ENCODE measurements around the gene TIGD1.
A peak's percentile ranks its signal among the peaks of the same experiment; 100 is the strongest.

Gene TIGD1

DNA sequence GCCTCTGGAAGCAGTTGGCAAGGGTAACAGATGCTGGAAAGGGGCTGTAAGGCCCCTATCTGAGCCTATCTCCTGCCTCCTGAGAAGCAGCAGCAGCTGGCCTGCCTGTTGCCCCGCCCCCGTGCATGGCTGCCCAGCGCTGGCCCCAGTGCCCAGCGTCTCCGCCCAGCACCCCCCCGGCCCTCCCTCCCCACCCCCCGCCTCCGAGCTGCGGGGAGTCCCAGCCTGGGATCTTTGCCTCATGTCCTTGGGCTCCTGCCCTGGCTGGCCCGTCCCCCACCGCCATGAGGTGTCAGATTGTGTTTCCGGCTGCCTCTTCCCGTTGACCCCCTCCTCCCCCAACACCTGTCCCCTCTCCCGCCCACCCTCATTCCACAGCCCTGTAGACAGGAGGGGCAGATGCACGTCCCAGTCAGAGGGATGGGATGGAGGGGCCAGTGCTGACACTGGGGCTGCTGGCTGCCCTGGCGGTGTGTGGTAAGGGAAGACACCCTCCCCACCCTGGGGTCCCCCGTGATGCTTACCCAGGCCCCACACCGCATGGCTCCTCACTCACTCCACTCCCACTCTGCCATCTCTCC lies 24.5 kb downstream of the TIGD1 start, which contains the start of gene CHRND:
Gene CHRND (plus strand): TSS at position 370 of the 581 bp plus-strand sequence. CDS start 56 bp downstream, at position 426.
- TF ChIP-seq GATA2 (IDR thresholded peaks at IDR 0.05; ENCODE audit: low read depth, low read length) (peak; percentile 31; the same call in 1 of the 2 replicates), GATA3 (IDR thresholded peaks at IDR 0.05; ENCODE audit: low read depth, low read length) (no peak)

DNA sequence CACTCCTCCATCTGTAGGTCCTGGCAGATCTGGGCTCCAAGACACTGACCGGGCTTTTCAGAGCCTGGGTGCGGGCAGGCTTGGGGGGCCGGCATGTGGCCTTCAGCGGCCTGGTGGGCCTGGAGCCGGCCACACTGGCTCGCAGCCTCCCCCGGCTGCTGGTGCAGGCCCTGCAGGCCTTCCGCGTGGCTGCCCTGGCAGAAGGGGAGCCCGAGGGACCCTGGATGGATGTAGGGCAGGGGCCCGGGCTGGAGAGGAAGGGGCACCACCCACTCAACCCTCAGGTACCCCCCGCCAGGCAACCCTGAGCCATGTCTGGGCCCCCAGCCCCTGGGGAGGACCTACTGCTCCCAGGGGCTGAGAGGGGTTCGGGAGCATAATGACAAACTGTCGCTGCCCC lies 25.2 kb downstream of the TIGD1 start:
- no peak for TF ChIP-seq GATA3 (IDR thresholded peaks at IDR 0.05; ENCODE audit: low read depth, low read length)
- no peak for TF ChIP-seq GATA2 (IDR thresholded peaks at IDR 0.05; ENCODE audit: low read depth, low read length)

- TF ChIP-seq GATA3 (IDR thresholded peaks at IDR 0.05; ENCODE audit: low read depth, low read length): no peak
- no peak for TF ChIP-seq GATA2 (IDR thresholded peaks at IDR 0.05; ENCODE audit: low read depth, low read length)
These were observed 25.6 kb downstream of the TIGD1 start for GRCh38 chr2:232524771-232525170.

GRCh38 chr2:232523682-232524597 lies 26.4 kb downstream of the TIGD1 start:
- TF ChIP-seq GATA2 (IDR thresholded peaks at IDR 0.05; ENCODE audit: low read depth, low read length) (no peak), GATA3 (IDR thresholded peaks at IDR 0.05; ENCODE audit: low read depth, low read length) (no peak)

DNA sequence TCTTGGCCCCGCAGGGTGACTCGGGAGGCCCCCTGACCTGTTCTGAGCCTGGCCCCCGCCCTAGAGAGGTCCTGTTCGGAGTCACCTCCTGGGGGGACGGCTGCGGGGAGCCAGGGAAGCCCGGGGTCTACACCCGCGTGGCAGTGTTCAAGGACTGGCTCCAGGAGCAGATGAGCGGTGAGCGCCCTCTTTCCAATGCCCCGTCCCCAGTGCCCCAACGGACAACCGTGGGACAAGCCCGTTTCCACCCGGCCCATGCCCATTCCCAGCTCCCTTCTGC lies 27.0 kb downstream of the TIGD1 start:
- TF ChIP-seq GATA3 (IDR thresholded peaks at IDR 0.05; ENCODE audit: low read depth, low read length): no peak
- TF ChIP-seq GATA2 (IDR thresholded peaks at IDR 0.05; ENCODE audit: low read depth, low read length): no peak

GRCh38 chr2:232522623-232523401 lies 27.5 kb downstream of the TIGD1 start:
- TF ChIP-seq GATA2 (IDR thresholded peaks at IDR 0.05; ENCODE audit: low read depth, low read length) (no peak), GATA3 (IDR thresholded peaks at IDR 0.05; ENCODE audit: low read depth, low read length) (no peak)

GRCh38 chr2:232521959-232522622 lies 28.3 kb downstream of the TIGD1 start:
- no peak for TF ChIP-seq GATA3 (IDR thresholded peaks at IDR 0.05; ENCODE audit: low read depth, low read length)
- no peak for TF ChIP-seq GATA2 (IDR thresholded peaks at IDR 0.05; ENCODE audit: low read depth, low read length)

- TF ChIP-seq GATA2 (IDR thresholded peaks at IDR 0.05; ENCODE audit: low read depth, low read length) (no peak), GATA3 (IDR thresholded peaks at IDR 0.05; ENCODE audit: low read depth, low read length) (no peak)
These were observed 29.3 kb downstream of the TIGD1 start for GRCh38 chr2:232521098-232521497.

GRCh38 chr2:232520489-232520888 lies 29.9 kb downstream of the TIGD1 start:
- TF ChIP-seq GATA2 (IDR thresholded peaks at IDR 0.05; ENCODE audit: low read depth, low read length) (no peak), GATA3 (IDR thresholded peaks at IDR 0.05; ENCODE audit: low read depth, low read length) (no peak)

DNA sequence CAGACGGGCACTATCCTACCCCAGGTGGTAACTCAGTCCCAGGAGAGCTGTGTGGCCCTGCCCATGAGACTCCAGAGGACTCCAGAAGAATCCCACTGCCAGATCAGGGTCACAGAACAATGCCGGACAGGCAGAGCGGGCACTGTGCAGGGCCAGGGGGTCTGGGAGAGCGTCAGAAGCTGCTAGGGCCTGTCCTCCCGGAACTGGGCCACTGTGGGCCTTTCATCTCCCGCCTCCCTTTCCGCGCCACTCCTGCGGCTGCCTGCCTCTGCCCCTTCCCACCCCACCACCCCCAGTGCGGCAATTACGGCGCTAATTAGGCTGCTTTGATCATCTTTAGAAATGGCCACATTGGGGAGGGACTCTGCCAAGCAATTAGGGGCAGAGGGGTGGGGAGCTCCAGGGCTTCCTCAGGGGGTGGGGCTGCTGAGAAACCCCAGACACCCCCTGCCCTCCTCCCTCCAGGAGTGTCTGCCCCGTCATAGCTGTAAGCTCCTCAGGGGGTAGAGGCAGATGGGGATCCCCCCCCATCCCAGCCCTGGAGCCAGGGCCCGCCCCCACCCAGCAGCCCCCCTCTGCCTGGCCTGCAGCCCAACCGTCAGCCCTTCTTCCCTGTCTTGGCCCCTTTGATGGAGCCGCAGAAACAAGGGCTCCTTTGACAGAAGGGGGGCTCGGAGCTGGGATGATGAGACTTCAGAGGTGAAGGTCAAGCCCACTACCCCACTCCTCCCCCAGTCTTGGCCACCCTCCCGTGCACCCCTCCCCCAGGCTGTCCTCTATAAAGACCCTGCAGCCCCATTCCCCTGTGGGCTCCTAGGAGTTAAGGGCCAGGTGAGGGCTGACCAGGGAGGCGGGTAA lies 30.5 kb downstream of the TIGD1 start, which contains the start of gene PRSS56:
Gene PRSS56 (plus strand): TSS at position 808 of the 858 bp plus-strand sequence. CDS start 211 bp downstream, outside the sequence.
- TF ChIP-seq GATA2 (IDR thresholded peaks at IDR 0.05; ENCODE audit: low read depth, low read length) (no peak), GATA3 (IDR thresholded peaks at IDR 0.05; ENCODE audit: low read depth, low read length) (no peak)

- no peak for TF ChIP-seq GATA2 (IDR thresholded peaks at IDR 0.05; ENCODE audit: low read depth, low read length)
- no peak for TF ChIP-seq GATA3 (IDR thresholded peaks at IDR 0.05; ENCODE audit: low read depth, low read length)
These were observed 31.5 kb downstream of the TIGD1 start for GRCh38 chr2:232518844-232519243.

DNA sequence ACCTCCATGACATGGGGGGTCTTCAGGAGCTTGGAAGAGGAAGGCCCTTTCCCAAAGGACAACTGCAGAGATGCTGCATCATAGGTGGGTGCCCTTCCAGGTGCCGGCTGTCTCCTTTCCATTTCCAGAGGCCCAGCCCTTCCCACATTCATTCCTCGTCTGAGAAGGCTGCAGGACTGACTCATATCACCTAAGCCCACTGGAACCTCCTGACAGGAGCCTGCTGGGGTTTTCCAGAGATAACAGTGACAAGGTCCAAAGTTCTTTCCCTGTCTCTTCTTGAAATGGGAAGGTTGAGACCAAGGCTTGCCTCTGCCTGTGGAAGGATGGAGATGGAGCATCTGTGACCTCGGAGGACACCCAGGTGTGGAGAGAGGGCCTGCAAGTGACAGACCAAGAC lies 33.8 kb downstream of the TIGD1 start:
- TF ChIP-seq GATA2 (IDR thresholded peaks at IDR 0.05; ENCODE audit: low read depth, low read length): no peak
- no peak for TF ChIP-seq GATA3 (IDR thresholded peaks at IDR 0.05; ENCODE audit: low read depth, low read length)

- TF ChIP-seq GATA3 (IDR thresholded peaks at IDR 0.05; ENCODE audit: low read depth, low read length): no peak
- no peak for TF ChIP-seq GATA2 (IDR thresholded peaks at IDR 0.05; ENCODE audit: low read depth, low read length)
These were observed 34.7 kb downstream of the TIGD1 start for GRCh38 chr2:232515639-232516038.
